Nephron (organoid): ENCODE measurements around the gene MFAP4.

ENCODE experiments used
- H3K27ac Mint-ChIP-seq, 3 experiments: 2 replicates each; pipeline ENCODE4 v1.8.0; 2020; ENCODE audit warnings: mixed read lengths in 3 of 3, mild to moderate bottlenecking in 2 of 3, moderate library complexity in 1 of 3
- H3K27me3 Mint-ChIP-seq: 2 replicates; pipeline ENCODE4 v1.8.0; 2021; ENCODE audit warnings: low read depth, mild to moderate bottlenecking, moderate library complexity, mixed read lengths
- H3K36me3 Mint-ChIP-seq: 2 replicates; pipeline ENCODE4 v1.8.0; 2020; ENCODE audit warnings: low read depth, mixed read lengths
- H3K4me1 Mint-ChIP-seq: 2 replicates; pipeline ENCODE4 v1.8.0; 2020; ENCODE audit warnings: mixed read lengths
- H3K4me3 Mint-ChIP-seq, 3 experiments: 2 replicates each; pipeline ENCODE4 v1.8.0; 2020; ENCODE audit warnings: mild to moderate bottlenecking in 3 of 3, mixed read lengths in 3 of 3, moderate library complexity in 2 of 3
- H3K9me3 Mint-ChIP-seq: 2 replicates; pipeline ENCODE4 v1.8.0; 2020; ENCODE audit warnings: mixed read lengths
- CTCF ChIP-seq, 3 experiments: fragments of 200-600 bp; sonication (generic); IDR thresholded peaks; one replicate each; pipeline ENCODE4 v1.5.0; 2021; ENCODE audit warnings: antibody characterized with exemption in 3 of 3; ENCODE audit not compliant: unreplicated experiment in 3 of 3

MFAP4 gene

GRCh38 chr17:19348081-19348650, 38.8 kb downstream of the MFAP4 start:
- Mint-ChIP-seq H3K27ac (peak overlapping the region in 1 of 3 experiments; percentile 48), H3K27me3 (no peaks in the 10 kb centered on the region), H3K36me3 (no peaks in the 10 kb centered on the region), H3K4me1 (peaks cover 9% of the 10 kb centered on the region), H3K9me3 (no peaks in the 10 kb centered on the region), H3K4me3 (no peak overlapping the region)
- TF ChIP-seq CTCF (IDR thresholded peaks at IDR 0.05; ENCODE audit: unreplicated experiment in 3 of 3) = no peak

- peak overlapping the region; percentile 80 to 90 (median 86) for H3K27ac Mint-ChIP-seq
- no peaks in the 10 kb centered on the region for H3K9me3 Mint-ChIP-seq
- H3K36me3 Mint-ChIP-seq = no peaks in the 10 kb centered on the region
- peaks cover 9% of the 10 kb centered on the region for H3K4me1 Mint-ChIP-seq
- no peak for TF ChIP-seq CTCF (IDR thresholded peaks at IDR 0.05; ENCODE audit: unreplicated experiment in 3 of 3)
- H3K27me3 Mint-ChIP-seq = no peaks in the 10 kb centered on the region
- H3K4me3 Mint-ChIP-seq = no peak overlapping the region
Observed at GRCh38 chr17:19347323-19348080, 39.5 kb downstream of the MFAP4 start.

GRCh38 chr17:19346351-19347255, 40.4 kb downstream of the MFAP4 start:
- TF ChIP-seq CTCF (IDR thresholded peaks at IDR 0.05; ENCODE audit: unreplicated experiment in 3 of 3) = no peak
- Mint-ChIP-seq H3K4me1 (peaks cover 17% of the 10 kb centered on the region), H3K9me3 (no peaks in the 10 kb centered on the region), H3K36me3 (no peaks in the 10 kb centered on the region), H3K27me3 (no peaks in the 10 kb centered on the region), H3K27ac (peak overlapping the region; percentile 80 to 90 (median 86)), H3K4me3 (peak overlapping the region; percentile 13 to 27 (median 16))

- TF ChIP-seq CTCF (IDR thresholded peaks at IDR 0.05; ENCODE audit: unreplicated experiment in 3 of 3) = no peak
- peaks cover 26% of the 10 kb centered on the region for H3K4me1 Mint-ChIP-seq
- no peaks in the 10 kb centered on the region for H3K36me3 Mint-ChIP-seq
- no peak overlapping the region for H3K4me3 Mint-ChIP-seq
- no peaks in the 10 kb centered on the region for H3K27me3 Mint-ChIP-seq
- H3K27ac Mint-ChIP-seq = no peak overlapping the region
- no peaks in the 10 kb centered on the region for H3K9me3 Mint-ChIP-seq
Observed at GRCh38 chr17:19345486-19346350, 41.3 kb downstream of the MFAP4 start.

- H3K4me1 Mint-ChIP-seq = peaks cover 28% of the 10 kb centered on the region
- no peaks in the 10 kb centered on the region for H3K36me3 Mint-ChIP-seq
- H3K27me3 Mint-ChIP-seq = no peaks in the 10 kb centered on the region
- H3K9me3 Mint-ChIP-seq = no peaks in the 10 kb centered on the region
- H3K4me3 Mint-ChIP-seq = no peak overlapping the region
- no peak for TF ChIP-seq CTCF (IDR thresholded peaks at IDR 0.05; ENCODE audit: unreplicated experiment in 3 of 3)
- H3K27ac Mint-ChIP-seq = peak overlapping the region in 1 of 3 experiments; percentile 42
Observed at GRCh38 chr17:19345067-19345460, 41.9 kb downstream of the MFAP4 start.
